Type B pancreatic cell (in vitro differentiated cells): ENCODE results near the gene STAB2. TPM values are rescaled to one million over a fixed set of nuclear protein-coding genes. Genes with fewer than 3 reads are reported as not detected.

Source experiments
- DNase-seq: peaks from one replicate; pipeline ENCODE4 v3.0.0; 2021; ENCODE audit warnings: mixed read lengths; ENCODE audit not compliant: unreplicated experiment; ENCODE audit errors: extremely low spot score
- H3K27ac Mint-ChIP-seq: 2 replicates; pipeline ENCODE4 v1.8.0; 2021; ENCODE audit warnings: mild to moderate bottlenecking, mixed read lengths
- H3K27me3 Mint-ChIP-seq: 2 replicates; pipeline ENCODE4 v1.8.0; 2021; ENCODE audit warnings: mixed read lengths
- H3K36me3 Mint-ChIP-seq: 2 replicates; pipeline ENCODE4 v1.8.0; 2021; ENCODE audit warnings: mixed read lengths
- H3K4me1 Mint-ChIP-seq: one replicate; pipeline ENCODE4 v1.8.0; 2021; ENCODE audit warnings: mixed read lengths; ENCODE audit not compliant: unreplicated experiment
- H3K4me3 Mint-ChIP-seq: 2 replicates; pipeline ENCODE4 v1.8.0; 2021; ENCODE audit warnings: mild to moderate bottlenecking, mixed read lengths
- H3K9me3 Mint-ChIP-seq: 2 replicates; pipeline ENCODE4 v1.8.0; 2021; ENCODE audit warnings: mixed read lengths
- CTCF ChIP-seq: fragments of 200-600 bp; sonication (generic); conservative IDR thresholded peaks from 2 replicates; pipeline ENCODE4 v1.5.0; 2021; ENCODE audit warnings: antibody characterized with exemption, mild to moderate bottlenecking
- total RNA-seq: library from RNA; stranded (reverse); gene quantifications from 2 replicates; pipeline ENCODE4 v1.2.1, GENCODE V29; 2021; ENCODE audit warnings: low replicate concordance

STAB2 gene
- total RNA-seq, 1 donor from 2014 or later: not detected

- H3K9me3 Mint-ChIP-seq: no peaks in the 10 kb centered on the region
- H3K4me3 Mint-ChIP-seq: no peak overlapping the region
- DNase-seq: no peak
- no peak overlapping the region for H3K27ac Mint-ChIP-seq
- no peak for TF ChIP-seq CTCF
- no peaks in the 10 kb centered on the region for H3K27me3 Mint-ChIP-seq
- peaks cover 46% of the 10 kb centered on the region for H3K36me3 Mint-ChIP-seq
- peaks cover 11% of the 10 kb centered on the region for H3K4me1 Mint-ChIP-seq
These were observed 195.3 kb downstream of the STAB2 start for GRCh38 chr12:103782399-103782798.

GRCh38 chr12:103783744-103784664 lies 196.9 kb downstream of the STAB2 start:
- H3K27ac Mint-ChIP-seq: no peak overlapping the region
- peaks cover 38% of the 10 kb centered on the region for H3K36me3 Mint-ChIP-seq

GRCh38 chr12:103785243-103786031 lies 198.4 kb downstream of the STAB2 start:
- no peak overlapping the region for H3K27ac Mint-ChIP-seq
- no peaks in the 10 kb centered on the region for H3K27me3 Mint-ChIP-seq
- no peaks in the 10 kb centered on the region for H3K9me3 Mint-ChIP-seq
- no peak for TF ChIP-seq CTCF
- H3K4me1 Mint-ChIP-seq: peaks cover 7% of the 10 kb centered on the region
- no peak for DNase-seq
- H3K4me3 Mint-ChIP-seq: no peak overlapping the region
- peaks cover 27% of the 10 kb centered on the region for H3K36me3 Mint-ChIP-seq

More at GRCh38 chr12:103783744-103784664, 196.9 kb downstream of the STAB2 start:
- Mint-ChIP-seq H3K4me3 (no peak overlapping the region), H3K9me3 (no peaks in the 10 kb centered on the region), H3K27me3 (no peaks in the 10 kb centered on the region), H3K4me1 (peaks cover 11% of the 10 kb centered on the region)
- DNase-seq: no peak
- TF ChIP-seq CTCF: no peak

- Mint-ChIP-seq H3K4me3 (no peak overlapping the region), H3K36me3 (peaks cover 30% of the 10 kb centered on the region), H3K27ac (no peak overlapping the region), H3K9me3 (no peaks in the 10 kb centered on the region), H3K4me1 (peaks cover 7% of the 10 kb centered on the region), H3K27me3 (no peaks in the 10 kb centered on the region)
- TF ChIP-seq CTCF: no peak
- DNase-seq: no peak
These were observed 199.1 kb downstream of the STAB2 start for GRCh38 chr12:103786201-103786600.

GRCh38 chr12:103791350-103791920 lies 204.4 kb downstream of the STAB2 start:
- no peak for DNase-seq
- Mint-ChIP-seq H3K4me3 (no peak overlapping the region), H3K27me3 (no peaks in the 10 kb centered on the region), H3K4me1 (peaks cover 5% of the 10 kb centered on the region), H3K36me3 (peaks cover 20% of the 10 kb centered on the region), H3K27ac (no peak overlapping the region), H3K9me3 (no peaks in the 10 kb centered on the region)
- no peak for TF ChIP-seq CTCF
